Activated CD4-positive, alpha-beta T cell treated with anti-CD3 and anti-CD28 coated beads, Interleukin-2, Interleukin-4, amounts not matched to agents 100 ng/mL and 50 ng/mL, durations not matched to agents 16 hours and 8 hours (primary cell): ENCODE results near the gene PLCE1.
"Not testable (repeated sequence)": the region's sequence is repeated elsewhere in the genome, so short reads cannot be mapped to it uniquely, and the experiment has no call there.

Experiments used
- DNase-seq: peaks from one replicate; pipeline ENCODE4 v3.0.0-alpha.2; 2020; ENCODE audit warnings: low spot score

Gene PLCE1

GRCh38 chr10:93993782-93994437 is at the start of gene PLCE1:
PLCE1 (plus strand) TSS chr10:93993931; CDS start chr10:94031047, 37,116 bp downstream.
- no peak for DNase-seq

GRCh38 chr10:93945819-93946218 is 47.9 kb upstream of the PLCE1 start:
- no peak for DNase-seq

GRCh38 chr10:93947055-93947454 is 46.7 kb upstream of the PLCE1 start:
- DNase-seq: no peak

- DNase-seq: no peak
Measured at GRCh38 chr10:93947524-93947923, 46.2 kb upstream of the PLCE1 start.

- DNase-seq: no peak
Measured at GRCh38 chr10:93951905-93952304, 41.8 kb upstream of the PLCE1 start.

GRCh38 chr10:93954299-93954698 is 39.4 kb upstream of the PLCE1 start:
- DNase-seq: no peak

GRCh38 chr10:93954726-93955363 is 38.9 kb upstream of the PLCE1 start:
- DNase-seq: no peak

GRCh38 chr10:93958834-93959233 is 34.9 kb upstream of the PLCE1 start:
- no peak for DNase-seq

- not testable (repeated sequence) for DNase-seq
Measured at GRCh38 chr10:93960988-93961387, 32.7 kb upstream of the PLCE1 start.

- DNase-seq: no peak
Measured at GRCh38 chr10:93962973-93963372, 30.8 kb upstream of the PLCE1 start.

GRCh38 chr10:93963434-93963833 is 30.3 kb upstream of the PLCE1 start:
- no peak for DNase-seq

- DNase-seq: no peak
Measured at GRCh38 chr10:93965911-93966310, 27.8 kb upstream of the PLCE1 start.

- DNase-seq: no peak
Measured at GRCh38 chr10:93967756-93968155, 26.0 kb upstream of the PLCE1 start.

- DNase-seq: no peak
Measured at GRCh38 chr10:93968540-93968945, 25.2 kb upstream of the PLCE1 start.

GRCh38 chr10:93970433-93971010 is 23.2 kb upstream of the PLCE1 start:
- DNase-seq: not testable (repeated sequence)

GRCh38 chr10:93973748-93974445 is 19.8 kb upstream of the PLCE1 start:
- DNase-seq: no peak

- DNase-seq: no peak
Measured at GRCh38 chr10:93977442-93977841, 16.3 kb upstream of the PLCE1 start.

GRCh38 chr10:93980486-93980885 is 13.2 kb upstream of the PLCE1 start:
- no peak for DNase-seq

GRCh38 chr10:93991114-93991513 is 2.6 kb upstream of the PLCE1 start:
- DNase-seq: no peak

- DNase-seq: no peak
Measured at GRCh38 chr10:93991596-93992284, 2.0 kb upstream of the PLCE1 start.

- DNase-seq: no peak
Measured at GRCh38 chr10:93992400-93993030, 1.2 kb upstream of the PLCE1 start.

GRCh38 chr10:93993414-93993781 is 333 bp upstream of the PLCE1 start:
- DNase-seq: no peak
